Glutamatergic neuron (in vitro differentiated cells): ENCODE results near the gene LTBP4. TPM values are rescaled to one million over a fixed set of nuclear protein-coding genes. Genes with fewer than 3 reads are reported as not detected.
"Not testable (repeated sequence)": the region's sequence is repeated elsewhere in the genome, so short reads cannot be mapped to it uniquely, and the experiment has no call there.

Experiments used
- DNase-seq: peaks from one replicate; pipeline ENCODE4 v3.0.0; 2022
- H3K27ac Mint-ChIP-seq: one replicate; pipeline ENCODE4 v1.8.0; 2020; ENCODE audit warnings: mild to moderate bottlenecking, mixed read lengths, inconsistent platforms; ENCODE audit not compliant: unreplicated experiment
- H3K27me3 Mint-ChIP-seq: one replicate; pipeline ENCODE4 v1.8.0; 2020; ENCODE audit warnings: mild to moderate bottlenecking, moderate library complexity, mixed read lengths, inconsistent platforms; ENCODE audit not compliant: unreplicated experiment
- H3K36me3 Mint-ChIP-seq: one replicate; pipeline ENCODE4 v1.8.0; 2020; ENCODE audit warnings: mild to moderate bottlenecking, mixed read lengths, inconsistent platforms; ENCODE audit not compliant: unreplicated experiment
- H3K4me1 Mint-ChIP-seq: one replicate; pipeline ENCODE4 v1.8.0; 2020; ENCODE audit warnings: mild to moderate bottlenecking, low read depth, mixed read lengths, inconsistent platforms; ENCODE audit not compliant: unreplicated experiment
- H3K4me3 Mint-ChIP-seq: one replicate; pipeline ENCODE4 v1.8.0; 2020; ENCODE audit warnings: mild to moderate bottlenecking, mixed read lengths, inconsistent platforms; ENCODE audit not compliant: unreplicated experiment
- H3K9me3 Mint-ChIP-seq: one replicate; pipeline ENCODE4 v1.8.0; 2020; ENCODE audit warnings: mild to moderate bottlenecking, moderate library complexity, mixed read lengths, inconsistent platforms; ENCODE audit not compliant: unreplicated experiment
- total RNA-seq: library from RNA; stranded (reverse); fragmentation: NEBNext Ultra II Directional; extraction: Animal tissue kit (Norgen Biotek cat#: 25700); gene quantifications from one replicate; pipeline ENCODE4 v1.2.1, GENCODE V29; 2021; ENCODE audit not compliant: unreplicated experiment
- TF ChIP-seq, protein P1 (sequence below): fragments of 200-600 bp; sonication (generic); IDR thresholded peaks from one replicate; pipeline ENCODE4 v1.5.0; 2021; ENCODE audit not compliant: partially characterized antibody, unreplicated experiment

LTBP4 gene
- total RNA-seq, 1 donor from 2014 or later: 169 TPM

DNA sequence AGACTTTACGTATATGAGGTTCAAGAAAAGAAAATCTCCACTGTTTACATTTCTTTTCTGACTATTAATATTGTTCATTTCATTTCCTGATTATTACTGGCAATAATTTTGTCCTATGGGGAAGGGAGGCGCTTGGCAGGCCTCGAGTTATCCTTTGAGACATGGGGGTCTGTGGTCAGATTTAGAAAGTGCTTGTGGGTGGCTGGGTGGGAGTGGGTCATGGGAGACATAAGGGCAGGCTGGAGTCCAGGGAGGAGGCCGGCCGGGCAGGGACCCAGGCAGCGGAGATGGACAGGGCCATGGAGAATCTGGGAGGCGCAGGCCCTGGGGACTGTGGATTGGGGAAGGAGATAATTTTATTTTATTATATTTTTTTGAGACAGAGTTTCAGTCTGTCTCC lies 40.1 kb downstream of the LTBP4 start:
- Mint-ChIP-seq H3K27ac (no peak overlapping the region), H3K9me3 (peaks cover 4% of the 10 kb centered on the region), H3K4me1 (no peaks in the 10 kb centered on the region), H3K4me3 (no peak overlapping the region), H3K27me3 (no peaks in the 10 kb centered on the region), H3K36me3 (no peaks in the 10 kb centered on the region)
- DNase-seq: no peak
- TF ChIP-seq, protein P1, sequence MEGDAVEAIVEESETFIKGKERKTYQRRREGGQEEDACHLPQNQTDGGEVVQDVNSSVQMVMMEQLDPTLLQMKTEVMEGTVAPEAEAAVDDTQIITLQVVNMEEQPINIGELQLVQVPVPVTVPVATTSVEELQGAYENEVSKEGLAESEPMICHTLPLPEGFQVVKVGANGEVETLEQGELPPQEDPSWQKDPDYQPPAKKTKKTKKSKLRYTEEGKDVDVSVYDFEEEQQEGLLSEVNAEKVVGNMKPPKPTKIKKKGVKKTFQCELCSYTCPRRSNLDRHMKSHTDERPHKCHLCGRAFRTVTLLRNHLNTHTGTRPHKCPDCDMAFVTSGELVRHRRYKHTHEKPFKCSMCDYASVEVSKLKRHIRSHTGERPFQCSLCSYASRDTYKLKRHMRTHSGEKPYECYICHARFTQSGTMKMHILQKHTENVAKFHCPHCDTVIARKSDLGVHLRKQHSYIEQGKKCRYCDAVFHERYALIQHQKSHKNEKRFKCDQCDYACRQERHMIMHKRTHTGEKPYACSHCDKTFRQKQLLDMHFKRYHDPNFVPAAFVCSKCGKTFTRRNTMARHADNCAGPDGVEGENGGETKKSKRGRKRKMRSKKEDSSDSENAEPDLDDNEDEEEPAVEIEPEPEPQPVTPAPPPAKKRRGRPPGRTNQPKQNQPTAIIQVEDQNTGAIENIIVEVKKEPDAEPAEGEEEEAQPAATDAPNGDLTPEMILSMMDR: no peak

DNA sequence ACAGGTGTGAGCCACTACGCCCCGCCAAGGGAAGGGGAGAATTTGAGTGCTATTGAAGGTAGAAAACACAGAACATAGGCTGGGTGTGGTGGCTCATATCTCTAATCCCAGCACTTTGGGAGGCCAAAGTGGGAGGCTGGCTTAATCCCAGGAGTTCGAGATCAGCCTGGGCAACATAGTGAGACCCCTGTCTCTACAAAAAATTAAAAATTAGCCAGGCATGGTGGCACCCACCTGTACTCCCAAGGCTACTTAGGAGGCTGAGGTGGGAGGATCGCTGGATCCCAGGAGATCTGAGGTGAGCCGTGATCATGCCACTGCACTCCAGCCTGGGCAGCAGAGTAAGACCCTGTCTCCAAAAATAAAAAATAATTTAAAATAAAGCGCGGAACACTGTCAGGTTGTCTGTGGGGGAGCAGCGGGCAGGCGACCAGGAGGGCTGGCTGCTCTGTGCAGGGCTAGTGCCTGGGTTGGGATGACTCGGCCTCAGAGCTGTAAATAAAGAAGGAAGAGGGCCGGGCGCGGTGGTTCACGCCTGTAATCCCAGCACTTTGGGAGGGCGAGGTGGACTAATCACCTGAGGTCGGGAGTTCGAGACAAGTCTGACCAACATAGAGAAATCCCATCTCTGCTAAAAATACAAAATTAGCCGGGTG lies 41.0 kb downstream of the LTBP4 start:
- H3K36me3 Mint-ChIP-seq: no peaks in the 10 kb centered on the region
- H3K4me3 Mint-ChIP-seq: no peak overlapping the region
- TF ChIP-seq, protein P1: no peak
- H3K4me1 Mint-ChIP-seq: no peaks in the 10 kb centered on the region
- H3K9me3 Mint-ChIP-seq: peaks cover 4% of the 10 kb centered on the region
- no peak overlapping the region for H3K27ac Mint-ChIP-seq
- DNase-seq: no peak
- no peaks in the 10 kb centered on the region for H3K27me3 Mint-ChIP-seq

DNA sequence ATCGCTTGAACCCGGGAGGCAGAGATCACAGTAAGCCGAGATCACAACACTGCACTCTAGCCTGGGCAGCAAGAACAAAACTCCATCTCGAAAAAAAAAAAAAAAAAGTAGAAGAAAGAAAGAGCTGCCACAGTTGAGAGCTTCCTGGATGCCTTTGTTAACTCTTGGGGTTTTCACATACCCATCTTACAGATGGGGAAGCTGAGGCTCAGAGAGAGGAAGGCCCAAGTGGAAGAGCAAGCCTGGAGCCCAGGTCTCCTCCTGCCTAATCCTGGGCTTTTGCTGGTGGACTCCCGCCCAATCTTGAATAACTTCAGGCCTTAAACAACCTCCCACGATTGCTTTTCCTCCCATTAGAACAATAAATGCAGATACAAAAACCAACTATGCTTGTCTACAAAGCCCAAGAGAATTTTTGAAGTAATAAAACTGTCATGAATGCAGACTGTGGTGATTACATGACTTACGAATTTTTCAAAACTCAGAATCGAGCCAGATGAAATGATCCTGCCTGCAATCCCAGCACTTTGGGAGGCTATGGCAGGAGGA lies 41.7 kb downstream of the LTBP4 start:
- no peaks in the 10 kb centered on the region for H3K27me3 Mint-ChIP-seq
- no peak overlapping the region for H3K27ac Mint-ChIP-seq
- no peak overlapping the region for H3K4me3 Mint-ChIP-seq
- H3K9me3 Mint-ChIP-seq: peaks cover 4% of the 10 kb centered on the region
- DNase-seq: no peak
- H3K36me3 Mint-ChIP-seq: no peaks in the 10 kb centered on the region
- TF ChIP-seq, protein P1: no peak
- H3K4me1 Mint-ChIP-seq: no peaks in the 10 kb centered on the region

DNA sequence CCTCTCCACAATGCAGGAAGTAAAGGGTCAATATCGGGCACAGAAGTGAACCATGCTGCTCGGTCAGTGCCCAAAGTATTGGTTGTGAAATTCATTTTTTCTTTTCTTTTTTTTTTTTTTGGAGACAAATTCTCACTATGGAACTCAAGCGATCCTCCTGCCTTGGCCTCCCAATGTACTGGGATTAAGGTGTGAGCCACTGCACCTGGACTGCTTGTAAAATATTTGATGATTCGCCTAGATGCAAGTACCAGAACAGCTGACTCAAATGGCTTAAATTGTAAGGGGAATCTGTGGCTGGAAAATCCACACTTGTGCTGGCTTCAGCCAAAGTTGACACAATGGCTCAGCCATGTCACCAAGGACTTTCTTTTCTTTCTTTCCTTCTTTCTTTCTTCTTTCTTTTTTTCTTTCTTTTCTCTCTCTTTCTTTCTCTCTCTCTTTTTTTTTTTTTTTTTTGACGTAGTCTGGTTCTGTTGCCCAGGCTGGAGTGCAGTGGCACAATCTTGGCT lies 45.6 kb downstream of the LTBP4 start:
- Mint-ChIP-seq H3K4me1 (no peaks in the 10 kb centered on the region), H3K27ac (no peak overlapping the region), H3K36me3 (peaks cover 7% of the 10 kb centered on the region), H3K9me3 (peaks cover 4% of the 10 kb centered on the region), H3K4me3 (no peak overlapping the region), H3K27me3 (peaks cover 2% of the 10 kb centered on the region)
- TF ChIP-seq, protein P1: no peak
- no peak for DNase-seq

DNA sequence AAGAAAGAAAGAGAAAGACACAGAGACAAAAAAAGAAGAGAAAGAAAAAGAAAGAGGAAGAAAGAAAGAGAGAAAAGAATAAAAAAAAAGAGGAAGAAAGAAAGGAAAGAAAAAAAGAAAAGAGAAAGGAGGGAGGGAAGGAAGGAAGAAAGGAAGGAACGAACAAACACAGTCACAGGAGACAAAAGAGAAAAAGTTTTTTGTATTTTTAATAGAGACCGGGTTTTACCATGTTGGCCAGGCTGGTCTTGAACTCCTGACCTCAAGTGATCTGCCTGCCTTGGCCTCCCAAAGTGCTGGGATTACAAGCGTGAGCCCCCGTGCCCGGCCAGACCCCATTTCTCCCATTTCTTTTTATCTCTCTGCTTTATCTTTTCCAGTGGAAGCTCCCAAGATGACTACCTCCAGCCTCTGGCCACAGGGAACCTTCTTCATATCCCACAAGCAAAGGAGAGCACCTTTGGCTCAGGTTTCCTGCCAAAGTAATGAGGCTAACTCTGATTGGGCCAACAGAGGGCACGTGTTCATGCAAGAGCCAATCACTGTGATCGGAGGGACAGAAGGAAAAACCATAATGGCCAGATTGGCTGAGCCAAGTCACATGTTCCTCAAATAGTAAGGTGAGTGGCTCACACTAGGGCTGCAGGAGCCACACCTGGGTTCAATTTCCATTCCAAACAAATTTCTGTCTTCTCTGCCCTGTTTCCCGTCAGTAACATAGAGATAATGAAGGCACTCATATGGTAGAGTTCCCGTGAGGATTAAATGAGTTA lies 48.9 kb downstream of the LTBP4 start:
- not testable (repeated sequence) for H3K27me3 Mint-ChIP-seq, H3K4me3 Mint-ChIP-seq, H3K9me3 Mint-ChIP-seq, H3K4me1 Mint-ChIP-seq, H3K27ac Mint-ChIP-seq, H3K36me3 Mint-ChIP-seq, DNase-seq
